SK-N-SH (cell line): ENCODE measurements around the gene MYH16. TPM values are rescaled to one million over a fixed set of nuclear protein-coding genes. Genes with fewer than 3 reads are reported as not detected.

Experiments
- CTCF ChIA-PET: fragments of 300-600, 350-600 bp; formaldehyde crosslinking; extraction: SDS; loops from one replicate; lab custom pipeline; 2021; lab: Yijun Ruan, JAX
- POLR2A ChIA-PET: fragments of 350-600 bp; sonication (Branson Sonifier 250); formaldehyde crosslinking; extraction: SDS; loops from one replicate; lab custom pipeline; 2020; ENCODE audit warnings: antibody characterized with exemption, inconsistent platforms; lab: Yijun Ruan, JAX
- DNase-seq: peaks from one replicate; pipeline ENCODE4 v3.0.0; 2012
- H2AFZ ChIP-seq: fragments of 200-600 bp; sonication (generic); 2 replicates; pipeline ENCODE4 v1.8.1; 2016; ENCODE audit warnings: antibody characterized with exemption, mild to moderate bottlenecking, low read depth
- H3F3A ChIP-seq: fragments of 200-600 bp; sonication (generic); replicated peaks from 2 replicates; pipeline ENCODE3; 2016; ENCODE audit warnings: antibody characterized with exemption, mild to moderate bottlenecking; ENCODE audit not compliant: insufficient read depth
- H3K27ac ChIP-seq, 2 experiments: fragments of 200-500 bp in 1 of 2; fragments of 200-600 bp in 1 of 2; sonication (Bioruptor generic) in 1 of 2; sonication (generic), shearing (Covaris generic) in 1 of 2; 2 replicates each; pipeline versions ENCODE4 v1.5.1 to v1.6.1; 2014 to 2016; ENCODE audit warnings: low read depth in 2 of 2, inconsistent platforms in 1 of 2, low read length in 1 of 2, mild to moderate bottlenecking in 1 of 2, mixed read lengths in 1 of 2
- H3K27me3 ChIP-seq: fragments of 200-600 bp; sonication (generic), shearing (Covaris generic); 2 replicates; pipeline ENCODE4 v1.6.1; 2016; ENCODE audit warnings: mixed run types; ENCODE audit not compliant: insufficient read depth
- H3K36me3 ChIP-seq, 2 experiments: fragments of 200-500 bp in 1 of 2; fragments of 200-600 bp in 1 of 2; sonication (Bioruptor generic) in 1 of 2; sonication (generic) in 1 of 2; replicated peaks in 1 of 2; 2 replicates each; pipeline versions ENCODE3 to v1.5.1; 2014 to 2016; ENCODE audit warnings: low read length in 1 of 2, mild to moderate bottlenecking in 1 of 2; ENCODE audit not compliant: insufficient read depth in 2 of 2, control insufficient read depth in 1 of 2
- H3K4me1 ChIP-seq, 2 experiments: fragments of 200-500 bp in 1 of 2; fragments of 200-600 bp in 1 of 2; sonication (Bioruptor generic) in 1 of 2; sonication (generic), shearing (Covaris generic) in 1 of 2; 2 replicates each; pipeline versions ENCODE4 v1.5.1 to v1.6.1; 2014 to 2016; ENCODE audit warnings: low read depth in 1 of 2, low read length in 1 of 2, mixed run types in 1 of 2; ENCODE audit not compliant: insufficient read depth in 2 of 2, control insufficient read depth in 1 of 2
- H3K4me2 ChIP-seq: fragments of 200-600 bp; sonication (generic), shearing (Covaris generic); 2 replicates; pipeline ENCODE4 v1.6.1; 2017; ENCODE audit warnings: mixed run types
- H3K4me3 ChIP-seq, 2 experiments: fragments of 200-500 bp in 1 of 2; fragments of 200-600 bp in 1 of 2; sonication (Bioruptor generic) in 1 of 2; sonication (generic), shearing (Covaris generic) in 1 of 2; 2 replicates each; pipeline versions ENCODE4 v1.5.1 to v1.8.1; 2014 to 2016; ENCODE audit warnings: low read depth in 2 of 2, inconsistent platforms in 1 of 2, low read length in 1 of 2, mild to moderate bottlenecking in 1 of 2, mixed read lengths in 1 of 2, moderate library complexity in 1 of 2
- H3K79me2 ChIP-seq: fragments of 200-600 bp; sonication (generic); 2 replicates; pipeline ENCODE4 v1.8.1; 2017; ENCODE audit warnings: mild to moderate bottlenecking; ENCODE audit not compliant: insufficient read depth
- H3K9ac ChIP-seq: fragments of 200-600 bp; sonication (generic); 2 replicates; pipeline ENCODE4 v1.6.1; 2017; ENCODE audit warnings: mixed run types
- H3K9me2 ChIP-seq: fragments of 200-600 bp; sonication (generic); 2 replicates; pipeline ENCODE4 v1.6.1; 2017; ENCODE audit warnings: mixed run types
- H3K9me3 ChIP-seq: fragments of 200-600 bp; sonication (generic); 2 replicates; pipeline ENCODE4 v1.6.1; 2017; ENCODE audit warnings: mixed run types, mild to moderate bottlenecking, moderate library complexity
- H4K20me1 ChIP-seq: fragments of 200-600 bp; sonication (generic); 2 replicates; pipeline ENCODE4 v1.6.1; 2017; ENCODE audit warnings: mild to moderate bottlenecking, mixed run types; ENCODE audit not compliant: insufficient read depth
- ELF1 ChIP-seq: IDR thresholded peaks from 2 replicates; pipeline ENCODE4 v1.4.0; 2012
- EZH2phosphoT487 ChIP-seq: fragments of 200-600 bp; sonication (generic); IDR thresholded peaks from 2 replicates; pipeline ENCODE4 v1.6.1; 2017; ENCODE audit warnings: low read depth, mixed run types, mild to moderate bottlenecking, antibody characterized with exemption, moderate library complexity, borderline replicate concordance
- FOXJ3 ChIP-seq: sonication (generic); formaldehyde crosslinking; IDR thresholded peaks from 2 replicates; pipeline ENCODE4 v1.5.1; 2020; ENCODE audit warnings: mild to moderate bottlenecking, missing genetic modification reagents
- GATA2 ChIP-seq: sonication (generic); formaldehyde crosslinking; IDR thresholded peaks from 2 replicates; pipeline ENCODE4 v1.5.0; 2020; ENCODE audit warnings: mild to moderate bottlenecking, missing genetic modification reagents
- JUND ChIP-seq: IDR thresholded peaks from 2 replicates; pipeline ENCODE4 v1.4.0; 2012
- MAX ChIP-seq: IDR thresholded peaks from 2 replicates; pipeline ENCODE4 v1.4.0; 2012; ENCODE audit warnings: low read depth
- PBX3 ChIP-seq: IDR thresholded peaks from 2 replicates; pipeline ENCODE4; 2012
- POLR2AphosphoS5 ChIP-seq: IDR thresholded peaks from 2 replicates; pipeline ENCODE4 v1.6.1; 2012; ENCODE audit warnings: low read depth, low read length
- RAD21 ChIP-seq: IDR thresholded peaks from 2 replicates; pipeline ENCODE4 v1.6.1; 2012; ENCODE audit warnings: mild to moderate bottlenecking, low read length
- RCOR1 ChIP-seq: fragments of 150-350 bp; IDR thresholded peaks from 2 replicates; pipeline ENCODE4 v1.6.1; 2017; ENCODE audit warnings: antibody characterized with exemption, low read length
- REST ChIP-seq: IDR thresholded peaks from 2 replicates; pipeline ENCODE4 v1.6.1; 2012; ENCODE audit warnings: mild to moderate bottlenecking, low read depth, low read length, moderate library complexity
- RXRA ChIP-seq: IDR thresholded peaks from 2 replicates; pipeline ENCODE4 v1.4.0; 2012; ENCODE audit warnings: low read depth, mild to moderate bottlenecking, borderline replicate concordance
- SMC3 ChIP-seq: IDR thresholded peaks from 2 replicates; pipeline ENCODE4 v1.6.1; 2012; ENCODE audit warnings: low read depth, low read length, improper control_type of control experiment
- TAF1 ChIP-seq: IDR thresholded peaks from 2 replicates; pipeline ENCODE4 v1.6.1; 2012; ENCODE audit warnings: low read depth, mild to moderate bottlenecking, low read length, moderate library complexity, borderline replicate concordance
- TCF12 ChIP-seq: IDR thresholded peaks from 2 replicates; pipeline ENCODE4 v1.4.0; 2012
- USF1 ChIP-seq: IDR thresholded peaks from 2 replicates; pipeline ENCODE4 v1.4.0; 2012; ENCODE audit warnings: low read depth, borderline replicate concordance
- YY1 ChIP-seq: IDR thresholded peaks from 2 replicates; pipeline ENCODE4 v1.4.0; 2012; ENCODE audit warnings: low read depth, mild to moderate bottlenecking
- ZBTB33 ChIP-seq: IDR thresholded peaks from 2 replicates; pipeline ENCODE4 v1.4.0; 2012; ENCODE audit warnings: low read depth, borderline replicate concordance
- WGBS: methylation state at CpG from one replicate; pipeline ENCODE4 v1.1.6; 2017; ENCODE audit warnings: low lambda C conversion rate; 5-methylcytosine and 5-hydroxymethylcytosine counted together
- polyA plus RNA-seq, 3 experiments: library from polyadenylated mRNA; depleted of rRNA; stranded (reverse); fragments of >200 nt; gene quantifications; 2 replicates each; pipeline ENCODE4 v1.2.3, GENCODE V29; 2012
- TF ChIP-seq, protein P1 (sequence below): fragments of 150-350 bp; IDR thresholded peaks from 2 replicates; pipeline ENCODE4 v1.6.1; 2017; ENCODE audit warnings: antibody characterized with exemption, low read length, low read depth, borderline replicate concordance
- TF ChIP-seq, protein P2 (sequence below): fragments of 150-350 bp; IDR thresholded peaks from 2 replicates; pipeline ENCODE4 v1.6.1; 2016; ENCODE audit warnings: mild to moderate bottlenecking, low read depth, low read length

The MYH16 gene
- polyA plus RNA-seq, 1 of the 3 experiments (the other 2 are of a cell fraction), result 0.41 TPM

GRCh38 chr7:99248391-99249095, 24.1 kb upstream of the MYH16 start (continued):
- TF ChIP-seq YY1 (no peak), ELF1 (no peak)

DNA sequence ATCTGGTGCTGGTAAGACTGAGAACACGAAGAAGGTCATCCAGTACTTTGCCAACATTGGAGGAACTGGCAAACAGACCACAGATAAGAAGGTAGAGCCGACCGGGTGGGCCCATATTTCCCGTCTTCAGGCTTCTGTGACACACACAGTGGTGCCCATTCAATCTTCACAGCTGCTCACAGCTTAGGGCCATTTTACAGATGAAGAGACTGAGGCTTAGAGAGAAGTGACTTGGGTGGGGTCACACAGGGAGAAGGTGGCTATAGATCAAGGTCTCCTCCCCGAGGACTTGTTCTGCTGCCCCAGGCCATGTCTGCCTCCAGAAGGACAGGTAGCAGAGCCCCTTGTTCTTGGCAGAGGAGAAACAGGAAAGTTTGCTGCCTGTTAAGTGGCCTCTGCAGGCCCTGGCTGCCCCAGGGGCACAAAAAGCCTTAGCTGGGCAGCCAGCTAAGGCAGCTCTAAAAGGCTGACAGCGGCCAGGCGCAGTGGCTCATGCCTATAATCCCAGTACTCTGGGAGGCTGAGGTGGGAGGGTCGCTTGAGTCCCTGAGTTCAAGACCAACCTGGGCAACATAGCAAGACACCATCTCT, 22.6 kb upstream of the MYH16 start:
- Histone ChIP-seq H3K9me3 (no peaks in the 10 kb centered on the region), H3K27ac (no peak overlapping the region), H3K27me3 (no peaks in the 10 kb centered on the region), H3K36me3 (no peaks in the 10 kb centered on the region), H2AFZ (no peak overlapping the region), H3K4me3 (no peak overlapping the region), H3F3A (peaks cover 8% of the 10 kb centered on the region), H3K79me2 (no peaks in the 10 kb centered on the region), H3K9me2 (no peaks in the 10 kb centered on the region), H3K9ac (no peak overlapping the region), H3K4me1 (peaks cover 0 to 7% of the 10 kb centered on the region in 2 experiments; a peak in 2 of 4 replicates), H3K4me2 (no peak overlapping the region), H4K20me1 (no peaks in the 10 kb centered on the region)
- CTCF ChIA-PET, result no interaction called here
- 77% methylated on average over 8 of the region's 8 CpGs for WGBS
- POLR2A ChIA-PET, result no interaction called here
- no peak for DNase-seq
- TF ChIP-seq ZBTB33 (no peak), USF1 (no peak), TAF1 (no peak), ELF1 (no peak), FOXJ3 (CRISPR knock-in tag) (no peak), TCF12 (no peak), SMC3 (no peak), EZH2phosphoT487 (no peak), MAX (no peak), RXRA (no peak), GATA2 (CRISPR knock-in tag) (no peak), PBX3 (no peak), RCOR1 (no peak), POLR2AphosphoS5 (no peak), JUND (no peak), RAD21 (no peak), REST (no peak)
- TF ChIP-seq, protein P1, sequence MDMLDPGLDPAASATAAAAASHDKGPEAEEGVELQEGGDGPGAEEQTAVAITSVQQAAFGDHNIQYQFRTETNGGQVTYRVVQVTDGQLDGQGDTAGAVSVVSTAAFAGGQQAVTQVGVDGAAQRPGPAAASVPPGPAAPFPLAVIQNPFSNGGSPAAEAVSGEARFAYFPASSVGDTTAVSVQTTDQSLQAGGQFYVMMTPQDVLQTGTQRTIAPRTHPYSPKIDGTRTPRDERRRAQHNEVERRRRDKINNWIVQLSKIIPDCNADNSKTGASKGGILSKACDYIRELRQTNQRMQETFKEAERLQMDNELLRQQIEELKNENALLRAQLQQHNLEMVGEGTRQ, result no peak
- TF ChIP-seq, protein P2, sequence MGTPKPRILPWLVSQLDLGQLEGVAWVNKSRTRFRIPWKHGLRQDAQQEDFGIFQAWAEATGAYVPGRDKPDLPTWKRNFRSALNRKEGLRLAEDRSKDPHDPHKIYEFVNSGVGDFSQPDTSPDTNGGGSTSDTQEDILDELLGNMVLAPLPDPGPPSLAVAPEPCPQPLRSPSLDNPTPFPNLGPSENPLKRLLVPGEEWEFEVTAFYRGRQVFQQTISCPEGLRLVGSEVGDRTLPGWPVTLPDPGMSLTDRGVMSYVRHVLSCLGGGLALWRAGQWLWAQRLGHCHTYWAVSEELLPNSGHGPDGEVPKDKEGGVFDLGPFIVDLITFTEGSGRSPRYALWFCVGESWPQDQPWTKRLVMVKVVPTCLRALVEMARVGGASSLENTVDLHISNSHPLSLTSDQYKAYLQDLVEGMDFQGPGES, result no peak
